ENCODE results near the gene MYH15.

- TF ChIP-seq GATA2 (IDR thresholded peaks at IDR 0.05; ENCODE audit: low read depth, low read length) (no peak), GATA3 (IDR thresholded peaks at IDR 0.05; ENCODE audit: low read depth, low read length) (no peak)
Observed at GRCh38 chr3:108388136-108389132, 122.0 kb downstream of the MYH15 start.
